Measurements from ENCODE around the gene GSK3B.
"Not testable (repeated sequence)": the region's sequence is repeated elsewhere in the genome, so short reads cannot be mapped to it uniquely, and the experiment has no call there.

Gene GSK3B

GRCh38 chr3:119998166-119998565, 96.1 kb downstream of the GSK3B start:
- no peak for DNase-seq

GRCh38 chr3:119990888-119991287, 103.4 kb downstream of the GSK3B start:
- no peak for DNase-seq

GRCh38 chr3:119989981-119990655, 104.1 kb downstream of the GSK3B start:
- no peak for DNase-seq

GRCh38 chr3:119986812-119987211, 107.4 kb downstream of the GSK3B start:
- DNase-seq: not testable (repeated sequence)

- no peak for DNase-seq
Observed at GRCh38 chr3:119981386-119981785, 112.9 kb downstream of the GSK3B start.

- no peak for DNase-seq
Observed at GRCh38 chr3:119978554-119979208, 115.6 kb downstream of the GSK3B start.

GRCh38 chr3:119977353-119977752, 116.9 kb downstream of the GSK3B start:
- DNase-seq: no peak

GRCh38 chr3:119976214-119976613, 118.0 kb downstream of the GSK3B start:
- DNase-seq: no peak

GRCh38 chr3:119974656-119975055, 119.6 kb downstream of the GSK3B start:
- DNase-seq: no peak

- DNase-seq: no peak
Observed at GRCh38 chr3:119973018-119973646, 121.1 kb downstream of the GSK3B start.

- no peak for DNase-seq
Observed at GRCh38 chr3:119969759-119970158, 124.5 kb downstream of the GSK3B start.

- DNase-seq: no peak
Observed at GRCh38 chr3:119967353-119968006, 126.8 kb downstream of the GSK3B start.

GRCh38 chr3:119965692-119966091, 128.6 kb downstream of the GSK3B start:
- no peak for DNase-seq

- DNase-seq: no peak
Observed at GRCh38 chr3:119964294-119964693, 130.0 kb downstream of the GSK3B start.

GRCh38 chr3:119955972-119956371, 138.3 kb downstream of the GSK3B start:
- DNase-seq: no peak

- DNase-seq: no peak
Observed at GRCh38 chr3:119950666-119951325, 143.5 kb downstream of the GSK3B start.

- no peak for DNase-seq
Observed at GRCh38 chr3:119945291-119945690, 149.0 kb downstream of the GSK3B start.

GRCh38 chr3:119944091-119944490, 150.2 kb downstream of the GSK3B start:
- no peak for DNase-seq

GRCh38 chr3:119939077-119939476, 155.2 kb downstream of the GSK3B start:
- DNase-seq: no peak

GRCh38 chr3:119937229-119937628, 157.0 kb downstream of the GSK3B start:
- DNase-seq: no peak

- DNase-seq: no peak
Observed at GRCh38 chr3:119934249-119934648, 160.0 kb downstream of the GSK3B start.

- DNase-seq: no peak
Observed at GRCh38 chr3:119933207-119933606, 161.0 kb downstream of the GSK3B start.

GRCh38 chr3:119930286-119930685, 164.0 kb downstream of the GSK3B start:
- no peak for DNase-seq

Data from DMS79 treated with DMSO at 0.1 percent for 48 hours (cell line).